ENCODE results near the gene PPP2R3B. TPM values are rescaled to one million over a fixed set of nuclear protein-coding genes. Genes with fewer than 3 reads are reported as not detected.

The PPP2R3B gene
- polyA plus RNA-seq, 1 donor (not counting 4 experiments of a cell fraction or from before 2014, with no cell fraction given) = 6.6 TPM

DNA sequence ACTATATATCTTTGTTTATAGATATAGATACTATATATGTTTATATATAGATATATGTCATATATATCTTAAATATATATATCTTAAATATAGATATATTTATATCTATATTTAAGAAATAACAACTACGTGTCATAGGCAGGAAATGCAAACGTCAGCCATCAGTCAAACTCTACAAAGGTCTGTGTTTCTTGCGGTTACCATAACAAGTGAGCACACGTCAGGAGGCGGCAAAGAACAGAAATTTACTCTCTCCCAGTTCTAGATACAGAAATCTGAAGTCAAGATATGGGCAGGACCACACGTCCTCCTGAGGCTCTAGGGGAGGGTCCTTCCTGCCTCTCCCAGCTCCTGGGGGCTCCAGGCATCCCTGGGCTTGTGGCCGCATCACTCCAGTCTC, 99.0 kb downstream of the PPP2R3B start:
- H2AFZ ChIP-seq (ENCODE audit: control insufficient read depth, low read length) = no peak overlapping the region
- FAIRE-seq = peak; percentile 74

DNA sequence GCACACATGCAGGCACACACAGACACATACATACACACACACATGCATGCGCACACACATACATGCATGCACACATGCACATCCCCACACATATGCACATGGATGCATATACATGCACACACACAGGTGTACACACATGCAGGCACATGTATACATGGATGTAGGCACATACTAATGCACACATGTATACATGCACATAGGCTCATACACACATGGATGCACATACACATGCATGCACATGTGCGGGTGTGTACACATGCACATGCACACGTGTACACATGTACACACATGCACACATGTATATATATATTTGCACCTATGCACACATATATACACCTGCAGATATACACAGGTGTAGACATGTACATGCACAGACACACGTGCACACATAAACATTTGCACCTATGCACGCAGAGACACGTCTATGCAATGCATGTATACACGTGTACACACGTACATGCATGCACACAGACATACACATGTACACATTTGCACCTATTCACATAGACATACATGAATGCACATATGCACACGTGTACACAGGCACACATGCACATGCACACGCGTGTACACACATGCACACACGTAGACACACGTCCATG, 101.5 kb downstream of the PPP2R3B start:
- no peak overlapping the region for H2AFZ ChIP-seq (ENCODE audit: control insufficient read depth, low read length)
- no peaks in the 10 kb centered on the region for H3K9me1 ChIP-seq (ENCODE audit: control insufficient read depth, extremely low read depth, insufficient read depth, low read length)
- H3K9me3 ChIP-seq (ENCODE audit: control insufficient read depth, low read depth, low read length) = peaks cover 5% of the 10 kb centered on the region
- H3K79me2 ChIP-seq (ENCODE audit: control insufficient read depth, insufficient read depth, low read length) = peaks cover 5% of the 10 kb centered on the region
- FAIRE-seq (peak; percentile 58), DNase-seq (ENCODE audit: low read depth, low spot score) (no peak)
- TF ChIP-seq, protein P1, sequence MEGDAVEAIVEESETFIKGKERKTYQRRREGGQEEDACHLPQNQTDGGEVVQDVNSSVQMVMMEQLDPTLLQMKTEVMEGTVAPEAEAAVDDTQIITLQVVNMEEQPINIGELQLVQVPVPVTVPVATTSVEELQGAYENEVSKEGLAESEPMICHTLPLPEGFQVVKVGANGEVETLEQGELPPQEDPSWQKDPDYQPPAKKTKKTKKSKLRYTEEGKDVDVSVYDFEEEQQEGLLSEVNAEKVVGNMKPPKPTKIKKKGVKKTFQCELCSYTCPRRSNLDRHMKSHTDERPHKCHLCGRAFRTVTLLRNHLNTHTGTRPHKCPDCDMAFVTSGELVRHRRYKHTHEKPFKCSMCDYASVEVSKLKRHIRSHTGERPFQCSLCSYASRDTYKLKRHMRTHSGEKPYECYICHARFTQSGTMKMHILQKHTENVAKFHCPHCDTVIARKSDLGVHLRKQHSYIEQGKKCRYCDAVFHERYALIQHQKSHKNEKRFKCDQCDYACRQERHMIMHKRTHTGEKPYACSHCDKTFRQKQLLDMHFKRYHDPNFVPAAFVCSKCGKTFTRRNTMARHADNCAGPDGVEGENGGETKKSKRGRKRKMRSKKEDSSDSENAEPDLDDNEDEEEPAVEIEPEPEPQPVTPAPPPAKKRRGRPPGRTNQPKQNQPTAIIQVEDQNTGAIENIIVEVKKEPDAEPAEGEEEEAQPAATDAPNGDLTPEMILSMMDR (optimal IDR thresholded peaks at IDR 0.05 in 1 of 3, IDR thresholded peaks at IDR 0.05 in 1 of 3, conservative IDR thresholded peaks at IDR 0.05 in 1 of 3; ENCODE audit: extremely low read depth in 1 of 3, insufficient read depth in 2 of 3, low read length in 3 of 3) = no peak
- TF ChIP-seq EZH2 (IDR thresholded peaks at IDR 0.05; ENCODE audit: low read length) = no peak
- dilution Hi-C loops (cut with MboI; ENCODE audit: extremely low pct_ligation_motif_present, low sequenced_read_pairs) = no loop called here
- peaks cover 8 to 25% of the 10 kb centered on the region in 2 experiments for H3K36me3 ChIP-seq (ENCODE audit: control insufficient read depth in 2 of 2, extremely low read depth in 1 of 2, insufficient read depth in 2 of 2, low read length in 2 of 2)
- no peak overlapping the region for H3K27ac ChIP-seq (ENCODE audit: control insufficient read depth, insufficient read depth, low read length)
- H3K4me1 ChIP-seq (ENCODE audit: control insufficient read depth, extremely low read depth, insufficient read depth, low read length) = peaks cover 6% of the 10 kb centered on the region
- H3K9ac ChIP-seq (ENCODE audit: control insufficient read depth, extremely low read depth, insufficient read depth, low read length) = no peak overlapping the region
- no peaks in the 10 kb centered on the region for H3K27me3 ChIP-seq (ENCODE audit: control insufficient read depth, extremely low read depth, insufficient read depth, low read length)
- H4K20me1 ChIP-seq (ENCODE audit: control insufficient read depth, extremely low read depth, insufficient read depth, low read length) = no peaks in the 10 kb centered on the region
- no peak overlapping the region for H3K4me2 ChIP-seq (ENCODE audit: control insufficient read depth, extremely low read depth, insufficient read depth, low read depth, low read length)
- H3K4me3 ChIP-seq (ENCODE audit: control insufficient read depth in 2 of 3, extremely low read depth in 1 of 3, insufficient read depth in 2 of 3, low read depth in 1 of 3, low read length in 3 of 3) = no peak overlapping the region

More for the DNA sequence above, 99.0 kb downstream of the PPP2R3B start:
- dilution Hi-C loops (cut with MboI; ENCODE audit: extremely low pct_ligation_motif_present, low sequenced_read_pairs) = no loop called here
- peaks cover 8 to 25% of the 10 kb centered on the region in 2 experiments for H3K36me3 ChIP-seq (ENCODE audit: control insufficient read depth in 2 of 2, extremely low read depth in 1 of 2, insufficient read depth in 2 of 2, low read length in 2 of 2)
- peak overlapping the region; percentile 37 for H3K27ac ChIP-seq (ENCODE audit: control insufficient read depth, insufficient read depth, low read length)
- DNase-seq (ENCODE audit: low read depth, low spot score) = no peak
- no peaks in the 10 kb centered on the region for H3K9me1 ChIP-seq (ENCODE audit: control insufficient read depth, extremely low read depth, insufficient read depth, low read length)
- H3K4me1 ChIP-seq (ENCODE audit: control insufficient read depth, extremely low read depth, insufficient read depth, low read length) = peaks cover 6% of the 10 kb centered on the region
- no peak overlapping the region for H3K9ac ChIP-seq (ENCODE audit: control insufficient read depth, extremely low read depth, insufficient read depth, low read length)
- H3K4me2 ChIP-seq (ENCODE audit: control insufficient read depth, extremely low read depth, insufficient read depth, low read depth, low read length) = peak overlapping the region; percentile 66
- H3K27me3 ChIP-seq (ENCODE audit: control insufficient read depth, extremely low read depth, insufficient read depth, low read length) = no peaks in the 10 kb centered on the region
- peaks cover 5% of the 10 kb centered on the region for H3K9me3 ChIP-seq (ENCODE audit: control insufficient read depth, low read depth, low read length)
- H3K79me2 ChIP-seq (ENCODE audit: control insufficient read depth, insufficient read depth, low read length) = peaks cover 5% of the 10 kb centered on the region
- peak overlapping the region in 1 of 3 experiments; percentile 31 for H3K4me3 ChIP-seq (ENCODE audit: control insufficient read depth in 2 of 3, extremely low read depth in 1 of 3, insufficient read depth in 2 of 3, low read depth in 1 of 3, low read length in 3 of 3)
- no peaks in the 10 kb centered on the region for H4K20me1 ChIP-seq (ENCODE audit: control insufficient read depth, extremely low read depth, insufficient read depth, low read length)
- TF ChIP-seq EZH2 (IDR thresholded peaks at IDR 0.05; ENCODE audit: low read length) = no peak
- TF ChIP-seq, protein P1 (optimal IDR thresholded peaks at IDR 0.05 in 1 of 3, IDR thresholded peaks at IDR 0.05 in 1 of 3, conservative IDR thresholded peaks at IDR 0.05 in 1 of 3; ENCODE audit: extremely low read depth in 1 of 3, insufficient read depth in 2 of 3, low read length in 3 of 3) = no peak

Small RNA genes within 50 kb of the gene (small RNA-seq; reads per million reads assigned to genes)
- gene RF00017 (ENCODE audit: insufficient read length in 3 of 3, low read depth in 3 of 3, low replicate concordance in 1 of 3) = 0 reads per million in 3 experiments

Other genes starting within 250 kb of the PPP2R3B start
- 6.3 to 7.1 TPM (median 6.5 TPM) in 3 replicates for gene PLCXD1, start 105.5 kb downstream of the PPP2R3B start, polyA plus RNA-seq
- 16.7 to 22.7 TPM (median 20.2 TPM) in 3 replicates for gene GTPBP6, start 68.1 kb downstream of the PPP2R3B start, polyA plus RNA-seq
- gene SHOX, start 243.9 kb upstream of the PPP2R3B start, polyA plus RNA-seq = not detected in 3 replicates